Right kidney (tissue), 9 donors: Measurements from ENCODE around the gene RAB31.
"Not testable (repeated sequence)": the region's sequence is repeated elsewhere in the genome, so short reads cannot be mapped to it uniquely, and the experiment has no call there.

Experiments
- DNase-seq: peaks from one replicate; pipeline ENCODE4 v3.0.0-alpha.2; 2016
- long read RNA-seq, 8 donors: transcript quantifications; one replicate each; lab custom pipeline, GENCODE V29; 2026

Gene RAB31
- long read RNA-seq, donor 1, full-length matches to known transcripts = 9 of 9 reads
- long read RNA-seq, donor 1, partial matches to known transcripts = 0 of 9 reads
- long read RNA-seq, donor 1, other reads (novel, unspliced or antisense) = 0 of 9 reads
- long read RNA-seq, donor 2, full-length matches to known transcripts = 8 of 8 reads
- long read RNA-seq, donor 2, partial matches to known transcripts = 0 of 8 reads
- long read RNA-seq, donor 2, other reads (novel, unspliced or antisense) = 0 of 8 reads
- long read RNA-seq, donor 3, full-length matches to known transcripts = 6 of 6 reads
- long read RNA-seq, donor 3, partial matches to known transcripts = 0 of 6 reads
- long read RNA-seq, donor 3, other reads (novel, unspliced or antisense) = 0 of 6 reads
- long read RNA-seq, donor 4, full-length matches to known transcripts = 12 of 12 reads
- long read RNA-seq, donor 4, partial matches to known transcripts = 0 of 12 reads
- long read RNA-seq, donor 4, other reads (novel, unspliced or antisense) = 0 of 12 reads
- long read RNA-seq, donor 5, full-length matches to known transcripts = 14 of 14 reads
- long read RNA-seq, donor 5, partial matches to known transcripts = 0 of 14 reads
- long read RNA-seq, donor 5, other reads (novel, unspliced or antisense) = 0 of 14 reads
- long read RNA-seq, donor 6, full-length matches to known transcripts = 12 of 12 reads
- long read RNA-seq, donor 6, partial matches to known transcripts = 0 of 12 reads
- long read RNA-seq, donor 6, other reads (novel, unspliced or antisense) = 0 of 12 reads
- long read RNA-seq, donor 7 = 0 reads
- long read RNA-seq, donor 8, full-length matches to known transcripts = 14 of 14 reads
- long read RNA-seq, donor 8, partial matches to known transcripts = 0 of 14 reads
- long read RNA-seq, donor 8, other reads (novel, unspliced or antisense) = 0 of 14 reads

GRCh38 chr18:9708057-9708433 is at the start of gene RAB31:
RAB31 (plus strand) TSS chr18:9708301; CDS start chr18:9708406, 105 bp downstream.
- DNase-seq = no peak

GRCh38 chr18:9659499-9660375 is 48.4 kb upstream of the RAB31 start:
- no peak for DNase-seq

DNA sequence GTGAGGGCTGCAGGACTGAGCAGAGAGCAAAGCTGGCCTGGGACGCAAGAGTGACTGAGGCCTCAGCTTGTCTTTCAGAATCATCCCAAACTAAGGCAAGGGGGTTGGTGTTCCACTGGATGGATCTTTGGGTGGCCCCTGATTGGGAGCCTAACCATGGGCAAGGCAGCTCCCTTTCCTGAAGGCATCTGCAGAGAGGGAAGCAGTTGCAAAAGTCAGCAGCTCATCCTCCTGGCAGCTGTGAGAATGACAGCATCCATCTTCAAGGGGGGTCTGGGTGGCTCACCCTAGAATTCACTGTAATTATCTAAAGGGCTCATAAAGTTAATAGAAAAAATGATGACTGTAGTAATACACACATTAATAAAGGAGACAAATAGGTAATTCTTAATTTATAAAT is 46.5 kb upstream of the RAB31 start:
- DNase-seq = no peak

GRCh38 chr18:9663377-9663776 is 44.7 kb upstream of the RAB31 start:
- no peak for DNase-seq

GRCh38 chr18:9665314-9665713 is 42.8 kb upstream of the RAB31 start:
- DNase-seq = no peak

DNA sequence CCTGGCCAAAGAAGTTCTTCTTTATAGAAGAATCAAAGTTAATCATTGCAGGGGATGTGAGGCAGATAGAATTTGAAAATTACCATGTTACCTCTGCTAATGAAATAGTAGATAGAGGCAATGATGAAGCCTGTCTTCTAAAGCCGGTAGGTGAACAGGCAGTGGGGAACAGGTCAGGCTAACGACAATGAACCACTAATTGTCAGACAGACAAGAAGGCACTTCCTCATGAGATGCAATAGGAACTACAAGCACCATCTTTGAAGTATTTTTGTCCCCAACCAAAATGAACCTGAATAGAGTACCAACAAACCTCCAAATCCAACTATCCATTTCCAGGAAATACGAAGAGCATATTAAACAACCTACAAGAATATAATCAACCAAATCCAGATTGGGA is 41.6 kb upstream of the RAB31 start:
- DNase-seq = no peak

DNA sequence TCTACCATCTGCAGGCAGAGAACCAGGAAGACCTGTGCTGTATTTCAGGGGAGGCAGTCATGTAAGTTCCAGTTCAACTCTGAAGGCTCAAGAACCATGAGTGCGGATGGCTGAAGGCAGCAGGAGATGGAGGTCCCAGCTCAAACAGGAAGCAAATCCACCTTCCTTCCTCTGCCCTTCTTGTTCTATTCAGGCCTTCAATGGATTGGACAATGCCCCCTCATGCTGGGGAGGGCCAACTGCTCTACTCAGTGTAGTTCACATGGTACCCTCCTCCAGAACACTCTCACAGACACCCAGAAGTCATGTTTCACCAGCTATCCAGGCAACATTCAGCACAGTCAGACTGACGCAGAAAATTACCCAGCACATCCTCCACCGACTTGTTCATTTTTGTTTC is 39.1 kb upstream of the RAB31 start:
- no peak for DNase-seq

GRCh38 chr18:9671214-9671613 is 36.9 kb upstream of the RAB31 start:
- DNase-seq = no peak

DNA sequence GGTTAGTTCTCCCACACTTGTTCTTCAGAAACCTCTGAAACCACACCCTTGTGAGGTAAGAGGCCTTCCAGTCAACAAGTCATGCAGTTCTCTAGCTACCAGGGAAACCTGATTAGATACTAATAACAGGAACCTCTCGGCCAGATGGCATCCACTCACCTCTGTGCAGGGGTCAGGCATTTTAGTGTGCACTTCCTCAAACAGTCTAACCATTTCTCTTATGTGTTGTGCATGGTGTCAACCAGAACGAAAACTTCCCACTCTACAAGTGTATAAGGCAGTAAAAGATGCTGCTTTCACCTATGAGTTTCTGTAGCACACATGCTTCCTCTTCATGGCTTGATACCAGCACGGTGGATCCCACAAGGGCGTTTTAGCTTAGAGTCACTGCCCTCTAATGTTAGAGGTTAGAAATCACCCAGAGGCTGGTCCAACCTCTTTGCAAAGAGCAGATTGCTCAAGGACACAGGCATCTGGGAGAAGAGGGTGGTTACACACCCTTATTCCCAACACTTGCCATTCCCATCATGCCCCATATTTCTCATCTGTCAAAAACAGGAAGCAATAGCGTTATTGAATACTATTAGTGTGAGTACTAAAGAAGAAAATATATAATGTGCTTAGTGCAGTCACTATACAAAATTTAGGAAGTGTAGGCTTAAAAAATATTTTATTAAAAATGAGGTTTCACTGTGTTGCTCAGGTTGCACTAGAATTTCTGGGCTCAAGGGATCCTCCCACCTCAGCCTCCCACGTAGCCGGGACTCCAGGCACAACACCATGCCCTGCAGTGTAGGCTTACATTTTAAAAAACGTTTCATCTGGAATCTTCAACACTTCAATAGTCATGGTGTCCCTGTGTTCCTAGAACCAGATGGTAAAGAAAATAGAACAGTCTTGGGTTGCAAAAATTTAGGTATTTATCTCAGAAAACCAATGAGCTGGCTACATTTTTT is 34.5 kb upstream of the RAB31 start:
- DNase-seq = no peak

DNA sequence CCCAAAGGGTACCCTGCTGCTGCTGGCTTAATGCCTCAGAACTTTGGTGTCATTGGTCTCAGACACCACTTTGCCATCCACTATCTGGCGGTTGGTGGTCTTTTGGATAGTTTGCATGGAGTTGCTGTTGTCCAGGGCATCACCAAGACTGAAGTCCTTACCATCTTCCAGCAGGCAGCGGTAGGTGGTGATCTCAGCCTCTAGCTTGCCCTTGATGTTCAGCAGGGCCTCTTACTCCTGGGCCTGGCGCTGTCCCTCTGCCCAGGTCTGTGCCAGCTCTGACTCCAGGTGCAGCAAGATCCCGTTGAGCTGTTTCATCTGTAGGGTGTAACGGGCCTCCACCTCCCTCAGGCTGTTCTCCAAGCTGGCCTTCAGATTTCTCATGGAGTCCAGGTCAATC is 29.9 kb upstream of the RAB31 start:
- not testable (repeated sequence) for DNase-seq

GRCh38 chr18:9679125-9679524 is 29.0 kb upstream of the RAB31 start:
- DNase-seq = no peak

GRCh38 chr18:9681217-9681616 is 26.9 kb upstream of the RAB31 start:
- no peak for DNase-seq

DNA sequence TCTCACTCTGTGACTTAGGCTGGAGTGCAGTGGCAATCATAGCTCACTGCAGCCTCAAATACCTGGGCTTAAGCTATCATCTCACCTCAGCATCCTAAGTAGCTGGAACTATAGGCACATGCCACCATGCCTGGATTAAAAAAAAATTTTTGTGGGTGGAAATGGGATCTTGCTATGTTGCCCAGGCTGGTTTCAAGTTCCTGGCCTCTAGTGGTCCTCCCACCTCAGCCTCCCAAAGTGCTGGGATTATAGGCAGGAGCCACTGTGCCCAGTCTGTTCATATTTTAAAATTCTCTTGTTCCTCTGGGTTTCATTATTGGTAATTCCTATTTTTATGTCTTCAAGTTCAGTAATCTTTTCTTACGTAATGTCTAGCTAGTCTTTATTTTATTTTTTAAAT is 25.5 kb upstream of the RAB31 start:
- no peak for DNase-seq

DNA sequence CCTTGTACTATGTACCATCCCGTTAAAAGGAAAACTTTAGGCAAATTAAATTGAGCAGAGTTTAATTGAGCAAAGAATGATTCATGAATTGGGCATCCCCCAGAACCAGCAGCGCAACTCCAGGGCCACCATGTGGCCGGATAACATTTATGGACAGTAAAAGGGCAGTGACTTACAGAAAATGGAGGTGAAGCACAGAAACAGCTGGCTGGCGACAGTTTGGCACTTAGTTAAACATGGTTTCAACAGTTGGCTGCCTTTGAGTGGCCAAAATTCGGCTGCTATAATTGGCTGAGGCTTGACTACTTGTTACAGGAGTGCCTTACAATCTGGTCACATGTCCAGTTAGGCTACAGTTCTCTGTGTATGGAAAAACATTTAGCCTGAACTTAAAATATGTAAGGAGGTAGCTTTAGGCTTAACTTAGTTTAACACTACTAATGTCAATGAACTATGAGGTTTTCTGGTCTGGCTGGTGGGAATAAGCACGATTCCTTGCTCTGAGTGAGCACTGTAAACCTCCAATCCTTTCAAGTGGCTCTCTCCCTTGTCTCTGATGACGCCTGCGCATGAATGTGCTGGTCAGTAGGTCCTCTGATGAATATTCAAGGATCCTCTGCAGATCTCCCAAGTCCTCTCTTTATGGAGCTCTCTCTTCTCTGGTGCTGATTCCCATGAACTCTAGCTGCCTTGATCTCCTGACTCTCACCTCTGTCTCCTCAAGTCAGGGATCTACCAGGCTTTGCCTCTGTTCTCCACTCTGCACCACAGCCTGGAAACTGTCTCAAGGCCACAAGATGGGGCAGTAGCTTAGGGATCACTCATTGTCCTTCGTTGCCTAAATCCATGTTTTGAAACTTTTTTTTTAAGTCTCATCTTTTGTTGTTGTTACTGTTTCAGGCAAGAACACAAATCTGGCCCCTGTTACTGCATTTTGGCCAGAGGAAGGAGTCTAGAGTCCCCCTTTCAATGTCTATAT is 24.4 kb upstream of the RAB31 start:
- DNase-seq = no peak

- DNase-seq = no peak
These were observed 23.1 kb upstream of the RAB31 start for GRCh38 chr18:9684881-9685614.

DNA sequence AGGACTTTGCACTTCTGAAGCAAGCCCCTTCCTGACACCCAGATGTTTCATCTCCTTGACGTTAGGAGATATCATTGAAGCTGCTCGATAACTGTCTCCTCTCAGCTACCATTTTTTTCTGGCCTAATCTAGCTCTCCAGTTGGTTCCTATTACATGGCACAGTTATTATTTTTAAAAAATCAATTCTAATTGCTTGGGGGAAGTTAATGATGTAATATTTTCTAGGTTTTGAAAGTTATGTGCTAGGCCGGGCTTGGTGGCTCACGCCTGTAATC is 22.5 kb upstream of the RAB31 start:
- no peak for DNase-seq

GRCh38 chr18:9688036-9688741 is 19.9 kb upstream of the RAB31 start:
- no peak for DNase-seq

DNA sequence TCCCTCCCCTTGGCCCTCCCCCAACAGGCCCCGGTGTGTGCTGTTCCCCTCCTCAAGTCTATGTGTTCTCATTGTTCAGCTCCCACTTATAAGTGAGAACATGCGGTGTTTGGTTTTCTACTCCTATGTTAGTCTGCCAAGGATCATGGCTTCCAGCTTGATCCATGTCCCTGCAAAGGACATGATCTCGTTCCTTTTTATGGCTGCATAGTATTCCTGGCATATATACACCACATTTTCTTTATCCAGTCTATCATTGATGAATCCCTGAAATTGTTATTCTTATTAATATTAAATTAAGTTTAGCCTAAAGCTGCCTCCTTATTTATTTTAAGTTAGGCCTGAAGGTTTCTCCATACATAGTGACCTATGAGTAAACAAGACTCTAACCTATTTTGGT is 18.8 kb upstream of the RAB31 start:
- no peak for DNase-seq
